PC-3 (cell line): Measurements from ENCODE around the gene KIF13A. TPM values are rescaled to one million over a fixed set of nuclear protein-coding genes. Genes with fewer than 3 reads are reported as not detected.

Source experiments
- ATAC-seq: fragments of 200-7000 bp; cut with Tn5 transposase; 2 replicates; pipeline ENCODE4 v1.9.1; 2020; ENCODE audit warnings: mild to moderate bottlenecking, moderate library complexity
- BruUV-seq: library from RNA; stranded (reverse); fragments of 400-500 nt; replicated peaks from 2 replicates; lab custom pipeline; 2021; lab: Mats Ljungman, UMichigan
- CTCF ChIA-PET: fragments of 300-600 bp; sonication (Branson Sonifier 250); formaldehyde crosslinking; loops from one replicate; lab custom pipeline; 2022; ENCODE audit warnings: antibody characterized with exemption; lab: Charles Lee
- POLR2A ChIA-PET: fragments of 300-600 bp; sonication (Branson Sonifier 250); formaldehyde crosslinking; loops from one replicate; lab custom pipeline; 2022; ENCODE audit warnings: antibody characterized with exemption; ENCODE audit not compliant: unreplicated experiment; lab: Charles Lee
- DNase-seq: peaks from one replicate; pipeline ENCODE4 v3.0.0-alpha.2; 2015
- H2AFZ ChIP-seq: fragments of 300-600 bp; sonication (generic); 2 replicates; pipeline ENCODE4 v1.6.0; 2016; ENCODE audit warnings: antibody characterized with exemption, low read length
- H3F3A ChIP-seq: fragments of 300-600 bp; sonication (generic); one replicate; pipeline ENCODE4 v1.6.0; 2017; ENCODE audit warnings: antibody characterized with exemption, low read length, control low read depth, mild to moderate bottlenecking; ENCODE audit not compliant: unreplicated experiment
- H3K27ac ChIP-seq: fragments of 300-600 bp; sonication (generic); 2 replicates; pipeline ENCODE4 v1.5.1; 2016; ENCODE audit warnings: mild to moderate bottlenecking, low read length
- H3K27me3 ChIP-seq: fragments of 300-600 bp; sonication (generic); 2 replicates; pipeline ENCODE4 v1.6.1; 2016; ENCODE audit warnings: low read length, mixed read lengths
- H3K36me3 ChIP-seq: fragments of 300-600 bp; sonication (generic); 2 replicates; pipeline ENCODE4 v1.6.1; 2016; ENCODE audit warnings: low read depth, mixed run types, low read length, mixed read lengths
- H3K4me1 ChIP-seq: fragments of 300-600 bp; sonication (generic); 2 replicates; pipeline ENCODE4 v1.5.1; 2016; ENCODE audit warnings: low read length; ENCODE audit not compliant: insufficient read depth
- H3K4me2 ChIP-seq: fragments of 300-600 bp; sonication (generic); 2 replicates; pipeline ENCODE4 v1.6.0; 2016; ENCODE audit warnings: low read length
- H3K4me3 ChIP-seq: fragments of 300-600 bp; sonication (generic); 2 replicates; pipeline ENCODE4 v1.5.1; 2016; ENCODE audit warnings: mild to moderate bottlenecking, low read length, mixed read lengths
- H3K79me2 ChIP-seq: fragments of 300-600 bp; sonication (generic); 2 replicates; pipeline ENCODE4 v1.6.1; 2017; ENCODE audit warnings: low read length, mixed read lengths
- H3K9ac ChIP-seq: fragments of 300-600 bp; sonication (generic); 2 replicates; pipeline ENCODE4 v1.6.0; 2016; ENCODE audit warnings: mild to moderate bottlenecking, low read length
- H3K9me2 ChIP-seq: fragments of 300-600 bp; sonication (generic); replicated peaks from 2 replicates; pipeline ENCODE4 v1.6.1; 2016; ENCODE audit warnings: mixed run types, low read length, mixed read lengths
- H3K9me3 ChIP-seq: fragments of 300-600 bp; sonication (generic); 2 replicates; pipeline ENCODE4 v1.6.1; 2016; ENCODE audit warnings: low read length, mixed read lengths
- H4K20me1 ChIP-seq: fragments of 300-600 bp; sonication (generic); 2 replicates; pipeline ENCODE4 v1.6.1; 2016; ENCODE audit warnings: low read length, mixed read lengths
- CTCF ChIP-seq: fragments of 300-600 bp; sonication (generic); conservative IDR thresholded peaks from 2 replicates; pipeline ENCODE4 v1.5.1; 2017; ENCODE audit warnings: antibody characterized with exemption, low read depth, mild to moderate bottlenecking, low read length
- EZH2 ChIP-seq: fragments of 300-600 bp; sonication (generic); IDR thresholded peaks from one replicate; pipeline ENCODE4 v1.6.1; 2017; ENCODE audit warnings: antibody characterized with exemption, mild to moderate bottlenecking, low read length; ENCODE audit not compliant: unreplicated experiment
- EZH2phosphoT487 ChIP-seq: fragments of 300-600 bp; sonication (generic); IDR thresholded peaks from 2 replicates; pipeline ENCODE4 v1.6.1; 2018; ENCODE audit warnings: mild to moderate bottlenecking, antibody characterized with exemption, low read length, borderline replicate concordance
- intact Hi-C: fragments of 100-400 bp; cut with micrococcal nuclease; formaldehyde crosslinking; loops from 2 replicates; pipeline ENCODE4 v1.9.0; 2023
- total RNA-seq: library from RNA; depleted of rRNA; stranded (reverse); fragments of >200 nt; gene quantifications from 2 replicates; pipeline ENCODE4 v1.2.3, GENCODE V29; 2014

KIF13A gene
- total RNA-seq, 1 experiment from 2014 or later: 21.3 TPM

- Histone ChIP-seq H3K27ac (peak overlapping the region; percentile 88), H3K36me3 (no peaks in the 10 kb centered on the region), H3K9me2 (no peaks in the 10 kb centered on the region), H3K4me3 (peak overlapping the region; percentile 14; the same call in 1 of the 2 replicates), H3F3A (peaks cover 8% of the 10 kb centered on the region), H3K9ac (peak overlapping the region; percentile 22; the same call in 1 of the 2 replicates), H3K27me3 (no peaks in the 10 kb centered on the region), H3K79me2 (peaks cover 23% of the 10 kb centered on the region), H3K4me2 (peak overlapping the region; percentile 47), H3K4me1 (peaks cover 43% of the 10 kb centered on the region), H3K9me3 (no peaks in the 10 kb centered on the region), H2AFZ (peak overlapping the region; percentile 21; the same call in 1 of the 2 replicates), H4K20me1 (no peaks in the 10 kb centered on the region)
- ATAC-seq: peak; percentile 61
- ChIA-PET CTCF (no interaction called here), POLR2A (interaction anchor here (0.6 kb wide), 1 partner anchor 16 kb away, joined by 4 read pairs; no protein-coding TSS in a partner anchor)
- no peak for TF ChIP-seq CTCF
- TF ChIP-seq EZH2phosphoT487: no peak
- no peak for TF ChIP-seq EZH2
- DNase-seq: peak; percentile 79
- intact Hi-C loops: loop anchor here (1.0 to 5.0 kb wide), 3 partner anchors 40 to 216 kb away; partner anchors contain the start of gene NHLRC1
- BruUV-seq: no TSS peak
Observed at GRCh38 chr6:17905611-17906592, 81.5 kb downstream of the KIF13A start.

- Histone ChIP-seq H3K4me1 (peaks cover 43% of the 10 kb centered on the region), H4K20me1 (no peaks in the 10 kb centered on the region), H3K9me2 (no peaks in the 10 kb centered on the region), H3K9ac (no peak overlapping the region), H3K4me3 (no peak overlapping the region), H3K36me3 (no peaks in the 10 kb centered on the region), H3K79me2 (peaks cover 19% of the 10 kb centered on the region), H2AFZ (no peak overlapping the region), H3K27ac (peak overlapping the region; percentile 88; the same call in 1 of the 2 replicates), H3F3A (peaks cover 8% of the 10 kb centered on the region), H3K4me2 (no peak overlapping the region), H3K9me3 (no peaks in the 10 kb centered on the region), H3K27me3 (no peaks in the 10 kb centered on the region)
- CTCF ChIA-PET: no interaction called here
- POLR2A ChIA-PET: no interaction called here
- BruUV-seq: no TSS peak
- ATAC-seq (no peak), DNase-seq (no peak)
- TF ChIP-seq EZH2phosphoT487 (no peak), CTCF (no peak), EZH2 (no peak)
- intact Hi-C loops: loop anchor here (5.0 kb wide), 2 partner anchors 87 to 218 kb away; partner anchors contain the start of gene NHLRC1
Observed at GRCh38 chr6:17904491-17905120, 82.8 kb downstream of the KIF13A start.
